Stimulated activated CD8-positive, alpha-beta memory T cell treated with anti-CD3 and anti-CD28 coated beads, Interleukin-4, amount 100 ng/mL, for 1 hour (primary cell): ENCODE measurements around the gene TRIM71.
"Not testable (repeated sequence)": the region's sequence is repeated elsewhere in the genome, so short reads cannot be mapped to it uniquely, and the experiment has no call there.

ENCODE experiments used
- DNase-seq, 2 donors: peaks; one replicate each; pipeline ENCODE4 v3.0.0-alpha.2; 2020; ENCODE audit warnings: low read depth in 2 of 2, low spot score in 1 of 2

Gene TRIM71

GRCh38 chr3:32886911-32887310, 69.1 kb downstream of the TRIM71 start:
- DNase-seq = no peak

GRCh38 chr3:32888739-32889138, 70.9 kb downstream of the TRIM71 start:
- DNase-seq = no peak

GRCh38 chr3:32890420-32891276, 72.9 kb downstream of the TRIM71 start:
- DNase-seq = no peak

- DNase-seq = no peak
Observed at GRCh38 chr3:32891365-32891764, 73.6 kb downstream of the TRIM71 start.

GRCh38 chr3:32892625-32893598, 75.1 kb downstream of the TRIM71 start:
- no peak for DNase-seq

- DNase-seq = no peak
Observed at GRCh38 chr3:32894977-32895376, 77.2 kb downstream of the TRIM71 start.

GRCh38 chr3:32895701-32896100, 77.9 kb downstream of the TRIM71 start:
- no peak for DNase-seq

GRCh38 chr3:32896143-32896542, 78.3 kb downstream of the TRIM71 start:
- DNase-seq = no peak

GRCh38 chr3:32897001-32897601, 79.3 kb downstream of the TRIM71 start:
- no peak for DNase-seq

GRCh38 chr3:32897981-32898623, 80.3 kb downstream of the TRIM71 start:
- no peak for DNase-seq

GRCh38 chr3:32899265-32899664, 81.5 kb downstream of the TRIM71 start:
- no peak for DNase-seq

- no peak for DNase-seq
Observed at GRCh38 chr3:32901005-32901932, 83.5 kb downstream of the TRIM71 start.

GRCh38 chr3:32902887-32903371, 85.1 kb downstream of the TRIM71 start:
- not testable (repeated sequence) for DNase-seq

GRCh38 chr3:32903953-32904352, 86.2 kb downstream of the TRIM71 start:
- no peak for DNase-seq

- no peak for DNase-seq
Observed at GRCh38 chr3:32909999-32910398, 92.2 kb downstream of the TRIM71 start.

GRCh38 chr3:32910954-32911353, 93.2 kb downstream of the TRIM71 start:
- DNase-seq = no peak

- DNase-seq = no peak
Observed at GRCh38 chr3:32912046-32912445, 94.2 kb downstream of the TRIM71 start.

GRCh38 chr3:32913790-32914446, 96.1 kb downstream of the TRIM71 start:
- no peak for DNase-seq

GRCh38 chr3:32919920-32920319, 102.1 kb downstream of the TRIM71 start:
- no peak for DNase-seq
